HCT116 (cell line): ENCODE data around the gene MARK1. TPM values are rescaled to one million over a fixed set of nuclear protein-coding genes. Genes with fewer than 3 reads are reported as not detected.

ENCODE experiments used
- ATAC-seq: fragments of 200-7000 bp; cut with Tn5 transposase; 2 replicates; pipeline ENCODE4 v1.9.1; 2020; ENCODE audit warnings: mild to moderate bottlenecking, moderate library complexity
- BruUV-seq: library from RNA; stranded (reverse); fragments of 400-500 nt; replicated peaks from 2 replicates; lab custom pipeline; 2021; lab: Mats Ljungman, UMichigan
- CTCF ChIA-PET: fragments of 300-600 bp; sonication (Branson Sonifier 250); formaldehyde crosslinking; loops from one replicate; lab custom pipeline; 2021; ENCODE audit warnings: antibody characterized with exemption; lab: Charles Lee
- POLR2A ChIA-PET: fragments of 300-600, 350-600 bp; sonication (Branson Sonifier 250); formaldehyde crosslinking; loops from one replicate; lab custom pipeline; 2021; ENCODE audit warnings: antibody characterized with exemption; lab: Charles Lee
- RAD21 ChIA-PET, 2 experiments: fragments of 300-600 bp; sonication (Branson Sonifier 250); formaldehyde crosslinking; loops; one replicate each; lab custom pipeline; 2023; ENCODE audit warnings: low total read pairs in 2 of 2; ENCODE audit not compliant: uncharacterized antibody in 2 of 2, unreplicated experiment in 2 of 2, low non-redundant PET in 1 of 2; lab: Charles Lee
- DNase-seq: peaks from one replicate; pipeline ENCODE4 v3.0.0-alpha.2; 2010; ENCODE audit warnings: low read depth, low spot score
- H2AFZ ChIP-seq: fragments of 200-600 bp; shearing (Covaris generic), sonication (generic); 2 replicates; pipeline ENCODE4 v1.6.1; 2017; ENCODE audit warnings: low read depth, mixed run types, mixed read lengths, antibody characterized with exemption, low read length; ENCODE audit not compliant: poor library complexity, severe bottlenecking
- H3K27ac ChIP-seq: 2 replicates; pipeline ENCODE4 v1.5.1; 2012; ENCODE audit warnings: low read depth, low read length
- H3K27me3 ChIP-seq: fragments of 200-600 bp; sonication (generic); 2 replicates; pipeline ENCODE4 v1.6.1; 2016; ENCODE audit warnings: mixed run types, low read length, mixed read lengths; ENCODE audit not compliant: insufficient read depth
- H3K36me3 ChIP-seq, 2 experiments: fragments of 200-500 bp in 1 of 2; fragments of 200-600 bp in 1 of 2; sonication (Bioruptor generic) in 1 of 2; sonication (generic) in 1 of 2; 2 replicates each; pipeline versions ENCODE4 v1.5.1 to v1.6.1; 2014 to 2016; ENCODE audit warnings: low read length in 2 of 2, inconsistent platforms in 1 of 2, mixed read lengths in 1 of 2, mixed run types in 1 of 2; ENCODE audit not compliant: insufficient read depth in 2 of 2, control insufficient read depth in 1 of 2
- H3K4me1 ChIP-seq, 2 experiments: fragments of 200-600 bp in 1 of 2; sonication (generic) in 1 of 2; 2 replicates each; pipeline versions ENCODE4 v1.5.1 to v1.6.1; 2012 to 2017; ENCODE audit warnings: low read length in 2 of 2, inconsistent platforms in 1 of 2, mild to moderate bottlenecking in 1 of 2, mixed read lengths in 1 of 2, mixed run types in 1 of 2, moderate library complexity in 1 of 2; ENCODE audit not compliant: insufficient read depth in 2 of 2, control insufficient read depth in 1 of 2
- H3K4me2 ChIP-seq: fragments of 200-600 bp; sonication (generic); 2 replicates; pipeline ENCODE4 v1.6.1; 2017; ENCODE audit warnings: mixed run types, low read length, mixed read lengths
- H3K4me3 ChIP-seq, 2 experiments: fragments of 200-600 bp in 1 of 2; sonication (generic) in 1 of 2; replicated peaks in 1 of 2; 2 replicates each; pipeline ENCODE4 v1.5.1; 2011 to 2016; ENCODE audit warnings: low read length in 2 of 2, control low read depth in 1 of 2, low read depth in 1 of 2, mild to moderate bottlenecking in 1 of 2, mixed read lengths in 1 of 2, mixed run types in 1 of 2
- H3K79me2 ChIP-seq: fragments of 200-600 bp; sonication (generic); 2 replicates; pipeline ENCODE4 v1.6.1; 2017; ENCODE audit warnings: mild to moderate bottlenecking, mixed run types, low read length, moderate library complexity, mixed read lengths; ENCODE audit not compliant: insufficient read depth
- H3K9ac ChIP-seq: fragments of 200-600 bp; sonication (generic); 2 replicates; pipeline ENCODE4 v1.6.1; 2016; ENCODE audit warnings: low read length, mixed read lengths
- H3K9me2 ChIP-seq: fragments of 200-600 bp; sonication (generic), shearing (Covaris generic); 2 replicates; pipeline ENCODE4 v1.6.1; 2017; ENCODE audit warnings: mixed run types, mild to moderate bottlenecking, moderate library complexity; ENCODE audit not compliant: insufficient read depth
- H3K9me3 ChIP-seq, 2 experiments: fragments of 200-500 bp in 1 of 2; fragments of 200-600 bp in 1 of 2; sonication (Bioruptor generic) in 1 of 2; sonication (generic) in 1 of 2; 2 replicates each; pipeline ENCODE4 v1.6.1; 2014 to 2017; ENCODE audit warnings: low read length in 2 of 2, mixed read lengths in 2 of 2, inconsistent platforms in 1 of 2, low read depth in 1 of 2, mild to moderate bottlenecking in 1 of 2, mixed run types in 1 of 2, moderate library complexity in 1 of 2; ENCODE audit not compliant: control insufficient read depth in 1 of 2, insufficient read depth in 1 of 2
- H4K20me1 ChIP-seq: fragments of 200-600 bp; sonication (generic), shearing (Covaris generic); 2 replicates; pipeline ENCODE4 v1.6.1; 2017; ENCODE audit warnings: mixed run types, mild to moderate bottlenecking, moderate library complexity; ENCODE audit not compliant: insufficient read depth
- ATF3 ChIP-seq: IDR thresholded peaks from 2 replicates; pipeline ENCODE4 v1.6.1; 2012
- CBX3 ChIP-seq: IDR thresholded peaks from 2 replicates; pipeline ENCODE4 v1.6.1; 2012; ENCODE audit warnings: low read depth
- CEBPB ChIP-seq: IDR thresholded peaks from 2 replicates; pipeline ENCODE4 v1.6.1; 2012; ENCODE audit warnings: low read depth
- CTCF ChIP-seq, 3 experiments: fragments of 200-600 bp in 1 of 3; sonication (generic) in 1 of 3; IDR thresholded peaks in 2 of 3; conservative IDR thresholded peaks in 1 of 3; 2 replicates each; pipeline ENCODE4 v1.5.1; 2012 to 2017; ENCODE audit warnings: low read depth in 2 of 3, low read length in 2 of 3, antibody characterized with exemption in 1 of 3, borderline replicate concordance in 1 of 3, control low read depth in 1 of 3, mild to moderate bottlenecking in 1 of 3, mixed read lengths in 1 of 3, mixed run types in 1 of 3, moderate library complexity in 1 of 3; ENCODE audit not compliant: insufficient read depth in 1 of 3
- ELF1 ChIP-seq: IDR thresholded peaks from 2 replicates; pipeline ENCODE4 v1.6.1; 2012; ENCODE audit warnings: low read depth, borderline replicate concordance
- EZH2phosphoT487 ChIP-seq: fragments of 200-600 bp; IDR thresholded peaks from 2 replicates; pipeline ENCODE4 v1.6.1; 2018; ENCODE audit warnings: antibody characterized with exemption, borderline replicate concordance
- JUND ChIP-seq: IDR thresholded peaks from 2 replicates; pipeline ENCODE4 v1.6.1; 2012
- POLR2A ChIP-seq: IDR thresholded peaks from 2 replicates; pipeline ENCODE4 v1.7.0; 2011; ENCODE audit warnings: borderline replicate concordance; ENCODE audit not compliant: insufficient read depth, insufficient read length; ENCODE audit errors: extremely low read depth
- POLR2AphosphoS5 ChIP-seq: IDR thresholded peaks from 2 replicates; pipeline ENCODE4 v1.6.1; 2011; ENCODE audit warnings: mild to moderate bottlenecking, low read depth, low read length, moderate library complexity
- RAD21 ChIP-seq: IDR thresholded peaks from 2 replicates; pipeline ENCODE4 v1.6.1; 2012; ENCODE audit warnings: low read depth, mild to moderate bottlenecking
- SIN3A ChIP-seq: IDR thresholded peaks from 2 replicates; pipeline ENCODE4 v1.6.1; 2012; ENCODE audit warnings: low read depth
- SP1 ChIP-seq: IDR thresholded peaks from 2 replicates; pipeline ENCODE4 v1.6.1; 2012; ENCODE audit warnings: low read depth
- SRF ChIP-seq: IDR thresholded peaks from 2 replicates; pipeline ENCODE4 v1.6.1; 2012; ENCODE audit warnings: low read depth
- YY1 ChIP-seq: IDR thresholded peaks from 2 replicates; pipeline ENCODE4 v1.6.1; 2011; ENCODE audit warnings: low read length, low read depth, moderate library complexity, mild to moderate bottlenecking; ENCODE audit not compliant: insufficient replicate concordance; ENCODE audit errors: extremely low read depth
- ZFX ChIP-seq: fragments of 450-650 bp; IDR thresholded peaks from 2 replicates; pipeline ENCODE4 v1.6.1; 2017
- intact Hi-C: fragments of 100-400 bp; cut with micrococcal nuclease; formaldehyde crosslinking; loops from 2 replicates; pipeline ENCODE4 v1.10.0; 2022
- total RNA-seq: library from RNA; stranded (reverse); gene quantifications from one replicate; pipeline ENCODE4 v1.2.1, GENCODE V29; 2021; ENCODE audit not compliant: unreplicated experiment
- TF ChIP-seq, protein P1 (sequence below): IDR thresholded peaks from 2 replicates; pipeline ENCODE4 v1.6.1; 2011; ENCODE audit warnings: mild to moderate bottlenecking, low read length, moderate library complexity; ENCODE audit not compliant: insufficient replicate concordance; ENCODE audit errors: extremely low read depth
- TF ChIP-seq, protein P2 (sequence below): IDR thresholded peaks from 2 replicates; pipeline ENCODE4 v1.6.1; 2012; ENCODE audit warnings: low read depth
- TF ChIP-seq, protein P3 (sequence below): IDR thresholded peaks from 2 replicates; pipeline ENCODE4 v1.6.1; 2012

The MARK1 gene
- total RNA-seq, 1 experiment from 2014 or later: 3.6 TPM

GRCh38 chr1:220500372-220500771 lies 27.6 kb upstream of the MARK1 start:
- Histone ChIP-seq H3K9ac (no peak overlapping the region), H3K4me3 (no peak overlapping the region), H3K36me3 (no peaks in the 10 kb centered on the region), H2AFZ (no peak overlapping the region), H3K79me2 (no peaks in the 10 kb centered on the region), H3K4me2 (no peak overlapping the region), H3K27me3 (no peaks in the 10 kb centered on the region), H4K20me1 (no peaks in the 10 kb centered on the region), H3K9me3 (no peaks in the 10 kb centered on the region), H3K27ac (no peak overlapping the region), H3K9me2 (no peaks in the 10 kb centered on the region), H3K4me1 (no peaks in the 10 kb centered on the region)
- intact Hi-C loops: no loop called here
- ChIA-PET POLR2A (no interaction called here), RAD21 (no interaction called here), CTCF (no interaction called here)
- no TSS peak for BruUV-seq
- DNase-seq (no peak), ATAC-seq (no peak)
- TF ChIP-seq SRF: no peak
- TF ChIP-seq RAD21: no peak
- no peak for TF ChIP-seq ATF3
- no peak for TF ChIP-seq SP1
- TF ChIP-seq EZH2phosphoT487: no peak
- TF ChIP-seq, protein P1, sequence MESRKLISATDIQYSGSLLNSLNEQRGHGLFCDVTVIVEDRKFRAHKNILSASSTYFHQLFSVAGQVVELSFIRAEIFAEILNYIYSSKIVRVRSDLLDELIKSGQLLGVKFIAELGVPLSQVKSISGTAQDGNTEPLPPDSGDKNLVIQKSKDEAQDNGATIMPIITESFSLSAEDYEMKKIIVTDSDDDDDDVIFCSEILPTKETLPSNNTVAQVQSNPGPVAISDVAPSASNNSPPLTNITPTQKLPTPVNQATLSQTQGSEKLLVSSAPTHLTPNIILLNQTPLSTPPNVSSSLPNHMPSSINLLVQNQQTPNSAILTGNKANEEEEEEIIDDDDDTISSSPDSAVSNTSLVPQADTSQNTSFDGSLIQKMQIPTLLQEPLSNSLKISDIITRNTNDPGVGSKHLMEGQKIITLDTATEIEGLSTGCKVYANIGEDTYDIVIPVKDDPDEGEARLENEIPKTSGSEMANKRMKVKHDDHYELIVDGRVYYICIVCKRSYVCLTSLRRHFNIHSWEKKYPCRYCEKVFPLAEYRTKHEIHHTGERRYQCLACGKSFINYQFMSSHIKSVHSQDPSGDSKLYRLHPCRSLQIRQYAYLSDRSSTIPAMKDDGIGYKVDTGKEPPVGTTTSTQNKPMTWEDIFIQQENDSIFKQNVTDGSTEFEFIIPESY: no peak
- TF ChIP-seq YY1: no peak
- TF ChIP-seq POLR2AphosphoS5: no peak
- no peak for TF ChIP-seq CBX3
- TF ChIP-seq, protein P2, sequence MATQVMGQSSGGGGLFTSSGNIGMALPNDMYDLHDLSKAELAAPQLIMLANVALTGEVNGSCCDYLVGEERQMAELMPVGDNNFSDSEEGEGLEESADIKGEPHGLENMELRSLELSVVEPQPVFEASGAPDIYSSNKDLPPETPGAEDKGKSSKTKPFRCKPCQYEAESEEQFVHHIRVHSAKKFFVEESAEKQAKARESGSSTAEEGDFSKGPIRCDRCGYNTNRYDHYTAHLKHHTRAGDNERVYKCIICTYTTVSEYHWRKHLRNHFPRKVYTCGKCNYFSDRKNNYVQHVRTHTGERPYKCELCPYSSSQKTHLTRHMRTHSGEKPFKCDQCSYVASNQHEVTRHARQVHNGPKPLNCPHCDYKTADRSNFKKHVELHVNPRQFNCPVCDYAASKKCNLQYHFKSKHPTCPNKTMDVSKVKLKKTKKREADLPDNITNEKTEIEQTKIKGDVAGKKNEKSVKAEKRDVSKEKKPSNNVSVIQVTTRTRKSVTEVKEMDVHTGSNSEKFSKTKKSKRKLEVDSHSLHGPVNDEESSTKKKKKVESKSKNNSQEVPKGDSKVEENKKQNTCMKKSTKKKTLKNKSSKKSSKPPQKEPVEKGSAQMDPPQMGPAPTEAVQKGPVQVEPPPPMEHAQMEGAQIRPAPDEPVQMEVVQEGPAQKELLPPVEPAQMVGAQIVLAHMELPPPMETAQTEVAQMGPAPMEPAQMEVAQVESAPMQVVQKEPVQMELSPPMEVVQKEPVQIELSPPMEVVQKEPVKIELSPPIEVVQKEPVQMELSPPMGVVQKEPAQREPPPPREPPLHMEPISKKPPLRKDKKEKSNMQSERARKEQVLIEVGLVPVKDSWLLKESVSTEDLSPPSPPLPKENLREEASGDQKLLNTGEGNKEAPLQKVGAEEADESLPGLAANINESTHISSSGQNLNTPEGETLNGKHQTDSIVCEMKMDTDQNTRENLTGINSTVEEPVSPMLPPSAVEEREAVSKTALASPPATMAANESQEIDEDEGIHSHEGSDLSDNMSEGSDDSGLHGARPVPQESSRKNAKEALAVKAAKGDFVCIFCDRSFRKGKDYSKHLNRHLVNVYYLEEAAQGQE: no peak
- no peak for TF ChIP-seq POLR2A
- TF ChIP-seq CTCF (IDR thresholded peaks at IDR 0.05 in 2 of 3, conservative IDR thresholded peaks at IDR 0.05 in 1 of 3; ENCODE audit: borderline replicate concordance in 1 of 3, insufficient read depth in 1 of 3, low read depth in 2 of 3, low read length in 2 of 3): no peak
- TF ChIP-seq ELF1: no peak
- no peak for TF ChIP-seq ZFX
- TF ChIP-seq JUND: no peak
- TF ChIP-seq, protein P3, sequence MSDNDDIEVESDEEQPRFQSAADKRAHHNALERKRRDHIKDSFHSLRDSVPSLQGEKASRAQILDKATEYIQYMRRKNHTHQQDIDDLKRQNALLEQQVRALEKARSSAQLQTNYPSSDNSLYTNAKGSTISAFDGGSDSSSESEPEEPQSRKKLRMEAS: no peak
- no peak for TF ChIP-seq CEBPB
- no peak for TF ChIP-seq SIN3A
- TF ChIP-seq, all 23 proteins: peak for 0
